Suprapubic skin (tissue), 4 donors: ENCODE measurements around the gene BIRC3. TPM values are rescaled to one million over a fixed set of nuclear protein-coding genes. Genes with fewer than 3 reads are reported as not detected.
"Not testable (repeated sequence)": the region's sequence is repeated elsewhere in the genome, so short reads cannot be mapped to it uniquely, and the experiment has no call there.

ENCODE experiments used
- DNase-seq, 2 donors: peaks; one replicate each; pipeline ENCODE4 v3.0.0-alpha.2; 2019; ENCODE audit warnings: low spot score in 2 of 2
- H3K27ac ChIP-seq: fragments of 200-600 bp; sonication (generic); one replicate; pipeline ENCODE4 v1.5.1; 2019
- H3K27me3 ChIP-seq: fragments of 200-600 bp; sonication (generic); one replicate; pipeline ENCODE4 v1.5.1; 2019
- H3K36me3 ChIP-seq: fragments of 200-600 bp; sonication (generic); one replicate; pipeline ENCODE4 v1.5.1; 2019
- H3K4me1 ChIP-seq: fragments of 200-600 bp; sonication (generic); one replicate; pipeline ENCODE4 v1.5.1; 2019
- H3K4me3 ChIP-seq: fragments of 200-600 bp; sonication (generic); one replicate; pipeline ENCODE4 v1.5.1; 2019; ENCODE audit warnings: mild to moderate bottlenecking
- H3K9me3 ChIP-seq: fragments of 200-600 bp; sonication (generic); one replicate; pipeline ENCODE4 v1.5.1; 2019
- EP300 ChIP-seq: sonication (generic); formaldehyde crosslinking; IDR thresholded peaks from one replicate; pipeline ENCODE4 v1.6.1; 2017; ENCODE audit warnings: antibody characterized with exemption
- POLR2A ChIP-seq, 2 donors: fragments of 450-650 bp; IDR thresholded peaks; one replicate each; pipeline ENCODE4 v1.6.1; 2017; ENCODE audit warnings: antibody characterized with exemption in 2 of 2, mild to moderate bottlenecking in 2 of 2, moderate library complexity in 2 of 2
- POLR2AphosphoS5 ChIP-seq, 3 donors: sonication (generic); formaldehyde crosslinking; IDR thresholded peaks; one replicate each; pipeline ENCODE4 v1.6.1; 2017; ENCODE audit warnings: antibody characterized with exemption in 3 of 3
- WGBS: methylation state at CpG from one replicate; pipeline ENCODE4 v1.1.5; 2018; 5-methylcytosine and 5-hydroxymethylcytosine counted together
- total RNA-seq, 4 donors: library from RNA; depleted of rRNA; stranded (reverse); fragments of >200 nt; gene quantifications; one replicate each; pipeline ENCODE4 v1.1.0, GENCODE V29; 2016
- TF ChIP-seq, protein P1 (sequence below), 2 donors: fragments of 200-600 bp in 1 of 2; fragments of 450-650 bp in 1 of 2; sonication (generic) in 1 of 2; IDR thresholded peaks; one replicate each; pipeline ENCODE4 v1.5.1; 2016 to 2019; ENCODE audit warnings: antibody characterized with exemption in 2 of 2, mild to moderate bottlenecking in 1 of 2, moderate library complexity in 1 of 2

The BIRC3 gene
- total RNA-seq, 4 donors from 2014 or later, result 4.0 to 18.2 (median 10.7) TPM

DNA sequence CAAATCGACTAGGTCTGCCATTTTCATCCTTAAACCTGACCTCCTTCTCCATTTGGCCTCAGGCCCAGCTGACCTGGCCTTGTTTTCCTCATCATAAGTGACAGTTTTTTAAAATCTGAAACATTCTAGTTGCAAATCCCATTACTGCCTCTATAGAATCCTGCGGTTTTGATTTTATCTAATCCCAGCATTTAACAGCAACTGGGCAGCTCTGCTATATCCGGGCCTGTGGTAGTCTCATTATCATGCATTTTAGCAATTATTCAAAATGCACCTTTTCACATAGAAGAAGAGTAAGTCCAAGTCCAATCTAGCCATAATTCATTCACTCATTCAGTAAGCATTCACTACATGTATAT lies 28.6 kb upstream of the BIRC3 start:
- Histone ChIP-seq H3K4me1 (peaks cover 10% of the 10 kb centered on the region), H3K27me3 (no peaks in the 10 kb centered on the region), H3K36me3 (no peaks in the 10 kb centered on the region), H3K9me3 (no peaks in the 10 kb centered on the region), H3K27ac (no peak overlapping the region), H3K4me3 (no peak overlapping the region)
- TF ChIP-seq POLR2A (IDR thresholded peaks at IDR 0.05) (no peak), POLR2AphosphoS5 (IDR thresholded peaks at IDR 0.05) (no peak), EP300 (no peak)
- TF ChIP-seq, protein P1, sequence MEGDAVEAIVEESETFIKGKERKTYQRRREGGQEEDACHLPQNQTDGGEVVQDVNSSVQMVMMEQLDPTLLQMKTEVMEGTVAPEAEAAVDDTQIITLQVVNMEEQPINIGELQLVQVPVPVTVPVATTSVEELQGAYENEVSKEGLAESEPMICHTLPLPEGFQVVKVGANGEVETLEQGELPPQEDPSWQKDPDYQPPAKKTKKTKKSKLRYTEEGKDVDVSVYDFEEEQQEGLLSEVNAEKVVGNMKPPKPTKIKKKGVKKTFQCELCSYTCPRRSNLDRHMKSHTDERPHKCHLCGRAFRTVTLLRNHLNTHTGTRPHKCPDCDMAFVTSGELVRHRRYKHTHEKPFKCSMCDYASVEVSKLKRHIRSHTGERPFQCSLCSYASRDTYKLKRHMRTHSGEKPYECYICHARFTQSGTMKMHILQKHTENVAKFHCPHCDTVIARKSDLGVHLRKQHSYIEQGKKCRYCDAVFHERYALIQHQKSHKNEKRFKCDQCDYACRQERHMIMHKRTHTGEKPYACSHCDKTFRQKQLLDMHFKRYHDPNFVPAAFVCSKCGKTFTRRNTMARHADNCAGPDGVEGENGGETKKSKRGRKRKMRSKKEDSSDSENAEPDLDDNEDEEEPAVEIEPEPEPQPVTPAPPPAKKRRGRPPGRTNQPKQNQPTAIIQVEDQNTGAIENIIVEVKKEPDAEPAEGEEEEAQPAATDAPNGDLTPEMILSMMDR (IDR thresholded peaks at IDR 0.05), result no peak
- 74% methylated on average over 3 of the region's 3 CpGs for WGBS
- no peak for DNase-seq

DNA sequence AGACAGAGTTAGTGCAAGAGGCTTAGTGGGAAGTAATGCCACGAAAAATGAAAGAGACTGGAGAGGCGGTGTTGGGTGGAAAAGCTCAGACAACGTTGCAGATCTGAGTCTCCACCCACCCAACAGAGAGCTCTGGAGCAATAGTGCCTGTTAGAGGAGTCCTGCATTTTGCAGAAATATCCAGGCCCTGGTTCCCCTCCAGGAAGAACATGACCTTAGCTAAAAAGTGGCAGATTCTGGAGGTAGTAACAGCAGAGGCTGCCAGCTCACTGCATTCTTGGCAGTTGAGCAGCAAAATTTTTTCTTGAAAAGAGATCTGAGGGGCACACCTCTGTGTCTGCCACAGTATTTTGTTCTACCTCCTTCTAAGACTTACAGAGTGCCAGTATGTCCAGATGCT lies 27.7 kb upstream of the BIRC3 start:
- H3K4me1 ChIP-seq, result peaks cover 19% of the 10 kb centered on the region
- no peaks in the 10 kb centered on the region for H3K36me3 ChIP-seq
- TF ChIP-seq EP300, result no peak
- no peak for TF ChIP-seq POLR2AphosphoS5 (IDR thresholded peaks at IDR 0.05)
- TF ChIP-seq, protein P1 (IDR thresholded peaks at IDR 0.05), result no peak
- no peak for TF ChIP-seq POLR2A (IDR thresholded peaks at IDR 0.05)
- H3K9me3 ChIP-seq, result no peaks in the 10 kb centered on the region
- DNase-seq, result no peak
- no peak overlapping the region for H3K27ac ChIP-seq
- no peak overlapping the region for H3K4me3 ChIP-seq
- WGBS, result 25% methylated on average over 3 of the region's 3 CpGs
- no peaks in the 10 kb centered on the region for H3K27me3 ChIP-seq

DNA sequence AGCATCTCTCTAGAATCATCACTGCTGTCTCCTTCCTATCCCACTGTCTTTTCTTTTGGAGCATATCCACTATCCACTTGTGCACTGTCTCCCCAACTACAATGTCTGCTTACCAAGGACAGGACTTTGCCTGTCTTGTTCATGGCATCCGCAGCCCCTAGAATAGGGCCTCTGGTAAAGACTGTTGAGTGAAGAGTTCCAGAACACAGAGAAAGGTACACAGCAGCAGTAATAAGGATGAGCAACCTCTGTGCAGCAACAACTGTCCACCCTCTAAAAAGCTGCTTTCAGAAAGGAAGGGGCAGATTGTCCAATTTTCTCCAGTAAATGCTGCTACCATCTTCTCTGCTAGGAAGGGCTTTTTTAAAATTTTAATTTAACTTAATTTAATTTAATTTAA lies 25.5 kb upstream of the BIRC3 start:
- peaks cover 20% of the 10 kb centered on the region for H3K4me1 ChIP-seq

DNA sequence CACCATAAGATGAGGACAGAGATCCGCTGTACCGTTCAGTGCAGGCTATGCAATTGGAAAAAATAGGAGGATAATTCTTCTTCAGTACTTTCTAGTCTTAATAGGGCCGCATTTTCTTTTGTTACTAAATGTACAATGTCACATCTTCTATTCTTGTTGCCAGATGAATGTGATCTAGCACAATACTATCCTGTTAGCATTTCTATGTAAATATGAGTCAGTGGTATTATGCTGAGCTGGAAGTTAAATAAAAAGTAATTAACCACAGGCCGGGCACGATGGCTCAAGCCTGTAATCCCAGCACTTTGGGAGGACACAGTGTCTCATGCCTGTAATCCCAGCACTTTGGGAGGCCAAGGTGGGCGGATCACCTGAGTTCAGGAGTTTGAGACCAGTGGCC lies 24.4 kb upstream of the BIRC3 start:
- 86% methylated on average over 6 of the region's 6 CpGs for WGBS
- H3K36me3 ChIP-seq, result no peaks in the 10 kb centered on the region
- no peak overlapping the region for H3K4me3 ChIP-seq
- H3K27ac ChIP-seq, result no peak overlapping the region
- no peak for DNase-seq
- peaks cover 16% of the 10 kb centered on the region for H3K4me1 ChIP-seq
- H3K27me3 ChIP-seq, result no peaks in the 10 kb centered on the region
- TF ChIP-seq EP300 (no peak), POLR2AphosphoS5 (IDR thresholded peaks at IDR 0.05) (no peak), POLR2A (IDR thresholded peaks at IDR 0.05) (no peak)
- TF ChIP-seq, protein P1 (IDR thresholded peaks at IDR 0.05), result no peak
- no peaks in the 10 kb centered on the region for H3K9me3 ChIP-seq

More for the DNA sequence above, 25.5 kb upstream of the BIRC3 start:
- Histone ChIP-seq H3K27me3 (no peaks in the 10 kb centered on the region), H3K36me3 (no peaks in the 10 kb centered on the region), H3K27ac (no peak overlapping the region), H3K9me3 (no peaks in the 10 kb centered on the region), H3K4me3 (no peak overlapping the region)
- 100% methylated on average over 1 of the region's 1 CpG for WGBS
- TF ChIP-seq POLR2AphosphoS5 (IDR thresholded peaks at IDR 0.05) (no peak), POLR2A (IDR thresholded peaks at IDR 0.05) (no peak)
- no peak for DNase-seq

DNA sequence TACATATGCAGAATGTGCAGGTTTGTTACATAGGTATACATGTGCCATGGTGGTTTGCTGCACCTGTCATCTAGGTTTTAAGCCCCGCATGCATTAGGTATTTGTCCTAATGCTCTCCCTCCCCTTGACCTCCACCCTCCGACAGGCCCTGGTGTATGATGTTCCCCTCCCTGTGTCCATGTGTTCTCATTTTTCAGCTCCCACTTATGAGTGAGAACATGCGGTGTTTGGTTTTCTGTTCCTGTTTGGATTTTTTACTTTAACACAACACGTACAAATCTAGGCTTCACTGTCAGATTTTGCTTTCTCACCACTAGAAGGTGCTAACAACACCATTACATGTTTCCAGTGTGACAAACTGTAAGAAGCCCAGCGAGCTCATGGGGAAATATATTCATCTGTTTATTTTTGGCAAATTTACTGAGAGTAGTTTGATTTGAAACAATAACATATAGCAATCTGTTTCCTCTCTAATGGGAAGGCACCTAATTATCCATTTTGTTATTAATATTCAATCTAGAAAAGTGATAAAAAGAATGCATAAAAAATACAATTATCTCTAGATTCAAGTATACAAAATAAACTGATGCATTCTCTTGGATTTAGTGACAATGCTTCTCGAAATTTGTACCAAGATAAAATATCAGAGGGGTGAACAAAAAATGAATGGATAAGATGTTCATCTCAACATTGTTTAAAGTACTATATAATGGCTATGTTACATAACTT lies 23.2 kb upstream of the BIRC3 start:
- no peak for DNase-seq
- H3K9me3 ChIP-seq, result no peaks in the 10 kb centered on the region
- 22% methylated on average over 6 of the region's 6 CpGs for WGBS
- TF ChIP-seq, protein P1 (IDR thresholded peaks at IDR 0.05), result peak; percentile 66 to 69
- TF ChIP-seq EP300, result no peak
- H3K27ac ChIP-seq, result no peak overlapping the region
- no peaks in the 10 kb centered on the region for H3K36me3 ChIP-seq
- H3K4me3 ChIP-seq, result no peak overlapping the region
- no peaks in the 10 kb centered on the region for H3K27me3 ChIP-seq
- H3K4me1 ChIP-seq, result peaks cover 11% of the 10 kb centered on the region

DNA sequence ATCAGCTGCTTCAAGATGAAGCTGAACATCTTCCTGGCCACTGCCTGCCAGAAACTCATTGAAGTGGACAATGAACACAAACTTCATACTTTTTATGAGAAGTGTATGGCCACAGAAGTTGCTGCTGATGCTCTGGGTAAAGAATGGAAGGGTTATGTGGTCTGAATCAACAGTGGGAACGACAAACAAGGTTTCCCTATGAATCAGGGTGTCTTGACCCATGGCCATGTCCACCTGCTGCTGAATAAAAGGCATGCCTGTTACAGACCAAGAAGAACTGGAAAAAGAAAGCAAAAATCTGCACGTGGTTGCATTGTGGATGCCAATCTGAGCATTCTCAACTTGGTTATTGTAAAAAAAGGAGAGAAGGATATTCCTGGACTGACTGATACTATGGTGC lies 22.2 kb upstream of the BIRC3 start:
- TF ChIP-seq, protein P1 (IDR thresholded peaks at IDR 0.05), result no peak
- TF ChIP-seq EP300 (no peak), POLR2A (IDR thresholded peaks at IDR 0.05) (no peak), POLR2AphosphoS5 (IDR thresholded peaks at IDR 0.05) (no peak)
- no peaks in the 10 kb centered on the region for H3K36me3 ChIP-seq
- H3K4me1 ChIP-seq, result peaks cover 11% of the 10 kb centered on the region
- H3K9me3 ChIP-seq, result no peaks in the 10 kb centered on the region
- no peak for DNase-seq
- 78% methylated on average over 2 of the region's 2 CpGs for WGBS
- H3K27ac ChIP-seq, result no peak overlapping the region
- no peaks in the 10 kb centered on the region for H3K27me3 ChIP-seq
- H3K4me3 ChIP-seq, result no peak overlapping the region

DNA sequence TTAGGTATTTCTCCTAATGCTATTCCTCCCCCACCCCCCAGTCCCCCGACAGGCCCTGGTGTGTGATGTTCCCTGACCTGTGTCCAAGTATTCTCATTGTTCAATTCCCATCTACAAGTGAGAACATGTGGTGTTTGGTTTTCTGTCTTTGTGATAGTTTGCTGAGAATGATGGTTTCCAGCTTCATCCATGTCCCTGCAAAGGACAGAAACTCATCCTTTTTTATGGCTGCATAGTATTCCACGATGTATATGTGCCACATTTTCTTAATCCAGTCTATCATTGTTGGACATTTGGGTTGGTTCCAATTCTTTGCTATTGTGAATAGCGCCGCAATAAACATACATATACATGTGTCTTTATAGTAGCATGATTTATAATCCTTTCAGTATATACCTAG lies 20.5 kb upstream of the BIRC3 start:
- not testable (repeated sequence) for DNase-seq, H3K9me3 ChIP-seq, H3K4me3 ChIP-seq, H3K36me3 ChIP-seq, H3K27me3 ChIP-seq, H3K27ac ChIP-seq
- 96% methylated on average over 4 of the region's 4 CpGs for WGBS
- H3K4me1 ChIP-seq, result peaks cover 11% of the 10 kb centered on the region

DNA sequence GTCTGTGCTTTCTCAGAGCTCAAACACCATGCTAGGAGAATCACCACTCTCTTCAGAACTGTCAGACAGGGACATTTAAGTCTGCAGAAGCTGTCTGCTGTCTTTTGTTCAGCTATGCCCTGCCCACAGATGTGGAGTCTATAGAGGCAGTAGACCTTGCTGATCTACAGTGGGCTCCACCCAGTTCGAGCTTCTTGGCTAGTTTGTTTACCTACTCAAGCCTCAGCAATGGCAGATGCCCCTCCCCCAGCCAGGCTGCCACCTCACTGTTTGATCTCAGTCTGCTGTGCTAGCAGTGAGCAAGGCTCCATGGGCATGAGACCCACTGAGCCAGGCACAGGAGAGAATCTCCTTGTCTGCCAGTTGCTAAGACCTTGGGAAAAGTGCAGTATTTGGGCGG lies 16.4 kb upstream of the BIRC3 start:
- H3K4me3 ChIP-seq, H3K36me3 ChIP-seq, H3K27me3 ChIP-seq, H3K4me1 ChIP-seq, H3K9me3 ChIP-seq, H3K27ac ChIP-seq, DNase-seq: not testable (repeated sequence)
- WGBS, result 90% methylated on average over 2 of the region's 2 CpGs
